ENCODE measurements around the gene PCDH12.

Gene PCDH12

GRCh38 chr5:141916522-141916921, 41.5 kb downstream of the PCDH12 start:
- no peak overlapping the region for H3K4me3 ChIP-seq (ENCODE audit: low read length)
- no peak for TF ChIP-seq ZNF274 (IDR thresholded peaks at IDR 0.05; ENCODE audit: low read depth, low read length)

GRCh38 chr5:141915881-141916336, 42.1 kb downstream of the PCDH12 start:
- TF ChIP-seq ZNF274 (IDR thresholded peaks at IDR 0.05; ENCODE audit: low read depth, low read length), result no peak
- no peak overlapping the region for H3K4me3 ChIP-seq (ENCODE audit: low read length)

- no peak for TF ChIP-seq ZNF274 (IDR thresholded peaks at IDR 0.05; ENCODE audit: low read depth, low read length)
- no peak overlapping the region for H3K4me3 ChIP-seq (ENCODE audit: low read length)
These were observed 43.2 kb downstream of the PCDH12 start for GRCh38 chr5:141914797-141915196.

GRCh38 chr5:141914199-141914743, 43.7 kb downstream of the PCDH12 start:
- TF ChIP-seq ZNF274 (IDR thresholded peaks at IDR 0.05; ENCODE audit: low read depth, low read length), result no peak
- no peak overlapping the region; the same call in 1 of the 2 replicates for H3K4me3 ChIP-seq (ENCODE audit: low read length)

DNA sequence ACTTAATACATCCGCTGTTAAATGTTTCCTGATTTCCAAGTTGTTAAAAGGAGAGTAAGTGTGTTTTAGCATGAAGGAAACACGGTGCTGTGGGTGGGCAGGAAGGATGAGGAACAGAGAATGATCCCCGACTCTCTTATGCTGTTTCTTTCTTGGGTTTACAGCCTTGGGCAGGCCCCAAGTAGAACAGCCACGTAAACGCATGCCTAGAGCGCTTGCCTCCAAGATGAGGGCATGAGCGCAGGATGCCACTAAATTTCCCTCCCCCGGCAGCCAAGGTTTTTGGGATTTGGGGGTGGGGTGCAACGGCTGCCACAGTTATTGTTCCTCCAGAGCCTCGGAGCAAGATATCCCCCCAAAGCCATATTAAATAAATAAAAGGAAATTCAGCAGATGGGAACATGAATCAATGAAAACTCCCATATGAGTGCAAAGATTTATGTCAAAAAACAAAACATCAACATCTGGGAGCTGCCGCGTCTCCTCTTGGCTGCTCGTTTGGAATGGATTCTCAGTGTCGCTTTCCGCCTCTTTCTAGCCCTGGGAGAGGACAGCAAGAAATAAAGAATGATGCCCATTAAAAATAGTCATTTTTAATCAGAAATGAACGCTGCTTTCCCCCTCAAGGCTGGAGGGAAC, 44.3 kb downstream of the PCDH12 start:
- no peak overlapping the region; the same call in 1 of the 2 replicates for H3K4me3 ChIP-seq (ENCODE audit: low read length)
- TF ChIP-seq ZNF274 (IDR thresholded peaks at IDR 0.05; ENCODE audit: low read depth, low read length), result no peak

DNA sequence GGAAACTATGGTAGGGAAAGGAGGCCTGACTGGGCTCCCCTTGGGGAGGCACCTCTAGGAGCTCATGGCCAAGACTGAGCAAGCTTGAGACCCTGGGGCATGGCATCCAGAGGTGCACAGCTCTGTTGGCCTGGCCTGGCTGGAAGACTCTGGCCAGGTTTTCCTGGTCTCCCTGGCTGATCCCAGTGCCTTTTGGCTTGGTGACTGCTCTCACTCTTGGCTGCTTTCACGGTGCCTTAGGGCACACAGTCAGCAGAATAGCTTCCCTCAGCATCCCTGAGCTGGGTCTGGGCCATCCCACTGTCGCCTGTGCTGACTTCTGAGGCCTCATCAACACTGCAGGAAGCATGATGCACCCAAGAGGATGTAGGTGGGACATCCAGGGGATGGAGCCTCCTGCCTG, 47.7 kb downstream of the PCDH12 start:
- TF ChIP-seq ZNF274 (IDR thresholded peaks at IDR 0.05; ENCODE audit: low read depth, low read length), result no peak

GRCh38 chr5:141909212-141909611, 48.8 kb downstream of the PCDH12 start:
- no peak overlapping the region for H3K4me3 ChIP-seq (ENCODE audit: low read length)
- TF ChIP-seq ZNF274 (IDR thresholded peaks at IDR 0.05; ENCODE audit: low read depth, low read length), result no peak

More for the DNA sequence above, 47.7 kb downstream of the PCDH12 start:
- H3K4me3 ChIP-seq (ENCODE audit: low read length), result no peak overlapping the region

DNA sequence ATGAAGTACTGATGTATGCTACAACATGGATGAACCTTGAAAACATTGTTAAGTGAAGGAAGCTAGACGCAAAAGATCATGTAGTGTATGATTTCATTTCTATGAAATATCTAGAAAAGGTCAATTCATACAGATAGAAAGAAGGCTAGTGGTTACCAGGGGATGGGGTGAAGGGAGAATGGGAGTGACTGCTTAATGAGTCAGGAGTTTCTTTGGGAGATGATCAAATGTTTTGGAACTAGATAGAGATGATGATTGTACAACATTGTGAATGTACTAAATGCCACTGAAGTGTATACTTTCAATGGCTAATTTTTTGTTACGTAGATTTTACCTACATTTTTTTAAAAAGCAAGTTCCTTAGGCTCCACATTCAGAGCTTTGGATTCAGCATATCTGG, 49.2 kb downstream of the PCDH12 start:
- H3K4me3 ChIP-seq (ENCODE audit: low read length), result no peak overlapping the region
- no peak for TF ChIP-seq ZNF274 (IDR thresholded peaks at IDR 0.05; ENCODE audit: low read depth, low read length)

DNA sequence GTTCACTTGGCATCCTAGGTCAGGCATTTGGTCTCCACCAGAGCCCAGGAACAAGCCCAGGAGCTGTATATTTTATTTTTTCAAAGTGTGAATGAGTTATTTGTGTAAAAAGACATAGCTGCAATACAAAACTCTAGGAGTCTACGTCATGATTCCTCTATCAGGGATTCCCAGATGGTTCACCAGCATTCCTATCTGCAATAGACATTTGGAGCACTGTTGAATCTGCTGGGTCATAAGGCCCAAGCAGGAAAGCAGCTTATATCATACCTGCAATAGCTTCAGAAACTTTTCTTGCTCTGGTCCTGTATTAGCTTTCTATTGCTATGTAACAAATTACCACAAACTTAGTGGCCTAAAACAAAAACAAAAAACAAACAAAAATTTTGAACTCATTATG, 51.0 kb downstream of the PCDH12 start:
- TF ChIP-seq ZNF274 (IDR thresholded peaks at IDR 0.05; ENCODE audit: low read depth, low read length), result no peak
- H3K4me3 ChIP-seq (ENCODE audit: low read length), result no peak overlapping the region

GRCh38 chr5:141906517-141906916, 51.5 kb downstream of the PCDH12 start:
- no peak for TF ChIP-seq ZNF274 (IDR thresholded peaks at IDR 0.05; ENCODE audit: low read depth, low read length)
- H3K4me3 ChIP-seq (ENCODE audit: low read length), result no peak overlapping the region

DNA sequence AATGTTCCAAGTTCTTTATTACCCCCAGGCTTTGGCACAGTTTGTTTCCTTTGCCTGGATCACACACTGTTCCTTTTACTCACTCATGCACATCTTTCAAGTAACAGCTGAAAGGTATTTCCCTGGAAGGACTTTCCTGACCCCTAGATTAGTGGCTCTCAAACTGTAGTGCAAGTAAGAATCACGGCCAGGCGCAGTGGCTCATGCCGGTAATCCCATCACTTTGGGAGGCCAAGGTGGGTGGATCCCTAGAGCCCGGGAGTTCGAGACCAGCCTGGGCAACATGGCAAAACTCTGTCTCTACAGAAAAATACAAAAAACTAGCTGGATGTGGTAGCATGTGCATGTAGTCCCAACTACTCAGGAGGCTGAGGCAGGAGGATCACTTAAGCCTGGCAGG, 53.5 kb downstream of the PCDH12 start:
- no peak for TF ChIP-seq ZNF274 (IDR thresholded peaks at IDR 0.05; ENCODE audit: low read depth, low read length)

GRCh38 chr5:141903261-141903660, 54.7 kb downstream of the PCDH12 start:
- no peak overlapping the region for H3K4me3 ChIP-seq (ENCODE audit: low read length)
- TF ChIP-seq ZNF274 (IDR thresholded peaks at IDR 0.05; ENCODE audit: low read depth, low read length), result no peak

More for the DNA sequence above, 53.5 kb downstream of the PCDH12 start:
- H3K4me3 ChIP-seq (ENCODE audit: low read length), result no peak overlapping the region

DNA sequence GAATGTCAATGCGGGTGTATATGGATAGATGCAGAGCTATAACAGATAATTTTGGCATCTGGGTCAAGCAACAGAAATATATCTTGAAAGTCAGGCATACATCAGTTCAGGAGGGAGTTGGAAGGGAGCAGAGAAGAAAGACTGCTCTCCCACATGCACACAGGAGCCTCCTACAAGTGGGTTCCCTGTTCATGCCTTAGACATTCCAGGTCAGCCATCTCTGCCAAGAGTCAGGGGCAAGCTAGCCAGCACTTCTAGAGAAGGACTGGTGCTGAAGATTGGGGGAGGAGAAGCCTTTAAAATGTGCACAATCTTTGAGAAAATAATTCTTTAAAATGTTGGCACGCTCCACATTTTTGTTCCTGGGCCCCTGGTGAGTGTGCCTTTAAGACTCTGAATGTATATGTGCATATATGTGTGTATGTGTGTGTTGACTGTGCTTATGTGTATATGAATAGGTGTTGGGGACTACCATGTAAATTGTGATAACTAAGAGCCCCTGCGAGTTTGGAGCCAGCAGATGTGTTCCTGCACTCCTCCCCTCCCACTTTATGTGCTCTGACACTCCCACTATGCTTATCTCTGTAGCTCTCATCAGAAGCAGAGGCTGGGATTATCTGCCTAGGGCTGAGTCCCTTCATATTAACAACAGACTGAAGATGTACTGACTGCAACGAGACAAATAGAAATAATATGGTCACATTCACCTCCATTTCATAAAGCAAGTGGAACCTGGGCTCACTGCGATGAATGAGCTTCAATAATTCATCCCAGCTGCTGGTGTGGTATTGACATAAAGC, 55.8 kb downstream of the PCDH12 start:
- no peak overlapping the region for H3K4me3 ChIP-seq (ENCODE audit: low read length)
- no peak for TF ChIP-seq ZNF274 (IDR thresholded peaks at IDR 0.05; ENCODE audit: low read depth, low read length)

GRCh38 chr5:141898448-141899049, 59.5 kb downstream of the PCDH12 start:
- no peak overlapping the region for H3K4me3 ChIP-seq (ENCODE audit: low read length)
- TF ChIP-seq ZNF274 (IDR thresholded peaks at IDR 0.05; ENCODE audit: low read depth, low read length), result no peak

All from GM08714 (cell line).